PC-3 (cell line): ENCODE results near the gene CLSTN1.

ENCODE experiments used
- CTCF ChIP-seq: fragments of 300-600 bp; sonication (generic); conservative IDR thresholded peaks from 2 replicates; pipeline ENCODE4 v1.5.1; 2017; ENCODE audit warnings: antibody characterized with exemption, low read depth, mild to moderate bottlenecking, low read length
- EZH2 ChIP-seq: fragments of 300-600 bp; sonication (generic); IDR thresholded peaks from one replicate; pipeline ENCODE4 v1.6.1; 2017; ENCODE audit warnings: antibody characterized with exemption, mild to moderate bottlenecking, low read length; ENCODE audit not compliant: unreplicated experiment
- EZH2phosphoT487 ChIP-seq: fragments of 300-600 bp; sonication (generic); IDR thresholded peaks from 2 replicates; pipeline ENCODE4 v1.6.1; 2018; ENCODE audit warnings: mild to moderate bottlenecking, antibody characterized with exemption, low read length, borderline replicate concordance

- TF ChIP-seq CTCF (no peak), EZH2phosphoT487 (no peak), EZH2 (no peak)
These were observed 36.1 kb downstream of the CLSTN1 start for GRCh38 chr1:9787702-9788101.
